K562 (cell line): ENCODE data around the gene DIP2C. TPM values are rescaled to one million over a fixed set of nuclear protein-coding genes. Genes with fewer than 3 reads are reported as not detected.

Experiments used
- ATAC-seq: fragments of 200-7000 bp; cut with Tn5 transposase; 3 replicates; pipeline ENCODE4 v1.9.1; 2020; ENCODE audit warnings: moderate library complexity
- BruUV-seq: library from RNA; stranded (reverse); fragments of 400-500 nt; replicated peaks from 2 replicates; lab custom pipeline; 2021; lab: Mats Ljungman, UMichigan
- CTCF ChIA-PET: fragments of 300-600 bp; formaldehyde crosslinking; extraction: SDS; loops from one replicate; lab custom pipeline; 2021; ENCODE audit warnings: low intra/inter-chr PET ratio; lab: Yijun Ruan, JAX
- POLR2A ChIA-PET: fragments of 300-600, 350-650 bp; sonication (Branson Sonifier 250); formaldehyde crosslinking; extraction: SDS; loops from one replicate; lab custom pipeline; 2021; ENCODE audit warnings: antibody characterized with exemption, inconsistent platforms; lab: Yijun Ruan, JAX
- DNase-seq, 4 experiments: peaks; one replicate each; pipeline versions ENCODE4 v3.0.0 to v3.0.0-alpha.2; 2011 to 2018; ENCODE audit warnings: low spot score in 3 of 4, mixed read lengths in 3 of 4; ENCODE audit errors: extremely low read depth in 1 of 4
- FAIRE-seq: peaks from 2 replicates; lab custom pipeline; 2011; peaks lifted over from hg19 to GRCh38; lab: Jason Lieb, UNC
- H2AFZ ChIP-seq: 2 replicates; pipeline ENCODE4 v1.6.0; 2011; ENCODE audit warnings: low read depth, low read length, control low read depth, inconsistent platforms
- H3K27ac ChIP-seq: fragments of 200-600 bp; 3 replicates; pipeline ENCODE4 v1.8.0; 2011; ENCODE audit warnings: low read depth, mild to moderate bottlenecking, control low read depth, inconsistent platforms, low read length, moderate library complexity, mixed read lengths; ENCODE audit errors: extremely low read depth
- H3K27me3 ChIP-seq, 2 experiments: fragments of 300-600 bp in 1 of 2; 2 replicates in 1 of 2; 3 replicates in 1 of 2; pipeline versions ENCODE4 v1.6.0 to v1.8.0; 2011; ENCODE audit warnings: inconsistent platforms in 2 of 2, low read length in 2 of 2, mild to moderate bottlenecking in 1 of 2, mixed read lengths in 1 of 2, moderate library complexity in 1 of 2; ENCODE audit not compliant: control insufficient read depth in 2 of 2, insufficient read depth in 2 of 2
- H3K36me3 ChIP-seq: fragments of 300-600 bp; 3 replicates; pipeline ENCODE4 v1.8.0; 2011; ENCODE audit warnings: mild to moderate bottlenecking, low read length, inconsistent platforms; ENCODE audit not compliant: control insufficient read depth, insufficient read depth
- H3K4me1 ChIP-seq, 2 experiments: fragments of 200-600 bp in 1 of 2; replicated peaks in 1 of 2; 2 replicates in 1 of 2; 3 replicates in 1 of 2; pipeline versions ENCODE4 v1.5.1 to v1.8.0; 2011; ENCODE audit warnings: inconsistent platforms in 2 of 2, low read length in 2 of 2, mild to moderate bottlenecking in 1 of 2, mixed read lengths in 1 of 2, moderate library complexity in 1 of 2; ENCODE audit not compliant: control insufficient read depth in 2 of 2, insufficient read depth in 2 of 2
- H3K4me2 ChIP-seq: 2 replicates; pipeline ENCODE4 v1.6.1; 2011; ENCODE audit warnings: low read length, control low read depth, inconsistent platforms, mixed read lengths; ENCODE audit not compliant: insufficient read depth
- H3K4me3 ChIP-seq: fragments of 200-600 bp; sonication (generic), shearing (Covaris generic); 2 replicates; pipeline ENCODE4 v1.5.1; 2016; ENCODE audit warnings: control low read depth, inconsistent platforms
- H3K79me2 ChIP-seq: fragments of 200-600 bp; 3 replicates; pipeline ENCODE4 v1.8.0; 2011; ENCODE audit warnings: low read length, inconsistent platforms; ENCODE audit not compliant: control insufficient read depth, insufficient read depth
- H3K9ac ChIP-seq, 2 experiments: 2 replicates each; pipeline versions ENCODE4 v1.6.0 to v1.6.1; 2011; ENCODE audit warnings: low read depth in 2 of 2, low read length in 2 of 2, control low read depth in 1 of 2, inconsistent platforms in 1 of 2, mild to moderate bottlenecking in 1 of 2, mixed read lengths in 1 of 2; ENCODE audit not compliant: insufficient read depth in 1 of 2
- H3K9me1 ChIP-seq: one replicate; pipeline ENCODE4 v1.6.0; 2011; ENCODE audit warnings: inconsistent platforms, mild to moderate bottlenecking, low read length, moderate library complexity; ENCODE audit not compliant: control insufficient read depth, insufficient read depth
- H3K9me3 ChIP-seq: replicated peaks from 2 replicates; pipeline ENCODE4 v1.5.1; 2011; ENCODE audit warnings: low read depth, low read length, inconsistent platforms; ENCODE audit not compliant: control insufficient read depth, insufficient read depth
- H4K20me1 ChIP-seq: replicated peaks from 2 replicates; pipeline ENCODE4 v1.6.1; 2011; ENCODE audit warnings: low read length, inconsistent platforms, mixed read lengths; ENCODE audit not compliant: control insufficient read depth, insufficient read depth
- CBX1 ChIP-seq: sonication (generic); IDR thresholded peaks from 2 replicates; pipeline ENCODE4 v1.6.1; 2016; ENCODE audit warnings: antibody characterized with exemption, low read depth, mild to moderate bottlenecking
- HDAC8 ChIP-seq: fragments of 450-650 bp; IDR thresholded peaks from 2 replicates; pipeline ENCODE4 v1.6.1; 2016; ENCODE audit warnings: mild to moderate bottlenecking, missing genetic modification characterization, moderate library complexity, missing compliant biosample characterization
- KLF1 ChIP-seq: fragments of 450-650 bp; IDR thresholded peaks from 2 replicates; pipeline ENCODE4 v1.6.1; 2016; ENCODE audit warnings: missing genetic modification characterization, missing compliant biosample characterization
- MYC ChIP-seq, 2 experiments: fragments of 250-450 bp in 1 of 2; sonication (Bioruptor Pico) in 1 of 2; IDR thresholded peaks; 2 replicates each; pipeline versions ENCODE4 v1.5.1 to v1.6.1; 2012 to 2021; ENCODE audit warnings: low read depth in 2 of 2, borderline replicate concordance in 1 of 2, improper control_type of control experiment in 1 of 2, low read length in 1 of 2, mild to moderate bottlenecking in 1 of 2, moderate library complexity in 1 of 2
- NCOA6 ChIP-seq: fragments of 450-650 bp; IDR thresholded peaks from 2 replicates; pipeline ENCODE4 v1.6.1; 2017; ENCODE audit warnings: mild to moderate bottlenecking
- YBX1 ChIP-seq: fragments of 450-650 bp; IDR thresholded peaks from 2 replicates; pipeline ENCODE4 v1.7.1; 2016; ENCODE audit warnings: mild to moderate bottlenecking
- ZBED1 ChIP-seq: IDR thresholded peaks from 2 replicates; pipeline ENCODE4 v1.6.1; 2014
- whole genome bisulfite sequencing: fragments of 100-300 bp; shearing (Covaris generic); methylation state at CpG from one replicate; pipeline ENCODE4 v1.1.6; 2016; ENCODE audit warnings: low coverage, mixed read lengths; ENCODE audit not compliant: insufficient coverage; ENCODE audit errors: missing lambda C conversion rate; 5-methylcytosine and 5-hydroxymethylcytosine counted together
- in situ Hi-C: fragments of 300-500 bp; cut with MboI; formaldehyde crosslinking; loops from 4 replicates; pipeline ENCODE4 v1.15.0; 2018; ENCODE audit warnings: inconsistent platforms, mixed read lengths
- intact Hi-C: fragments of 100-400 bp; cut with micrococcal nuclease; formaldehyde crosslinking; loops from 2 replicates; pipeline ENCODE4 v1.14.2; 2022
- polyA plus RNA-seq, 8 experiments: library from polyadenylated mRNA; depleted of rRNA in 4 of 8; stranded (reverse) in 5 of 8; unstranded in 3 of 8; fragments of >200 nt; fragmentation: Nextera tagmentation in 2 of 8; fragmentation: Illumina TruSeq in 1 of 8; extraction: Ambion mirVana in 2 of 8; extraction: Trizol in 1 of 8; gene quantifications; 2 replicates each; pipeline versions ENCODE4 v1.2.1 to v1.2.3, GENCODE V29; 2011 to 2014; ENCODE audit warnings: inconsistent platforms in 1 of 8, missing spikeins in 1 of 8
- total RNA-seq, 7 experiments: library from RNA; depleted of rRNA in 6 of 7; stranded (reverse); fragments of >200 nt in 6 of 7; fragmentation: Illumina TruSeq in 2 of 7; extraction: Trizol in 2 of 7; gene quantifications; 2 replicates each; pipeline versions ENCODE4 v1.2.1 to v1.2.3, GENCODE V29; 2011 to 2021; ENCODE audit warnings: low replicate concordance in 1 of 7
- TF ChIP-seq, protein P1 (sequence below): sonication (generic); formaldehyde crosslinking; IDR thresholded peaks from 2 replicates; pipeline ENCODE4 v1.4.0; 2020; ENCODE audit warnings: mild to moderate bottlenecking, missing genetic modification reagents

Gene DIP2C
- total and polyA plus RNA-seq, 9 of the 15 experiments (the other 6 are each of a cell fraction or from before 2014, with no cell fraction given) = 0.01 TPM; not detected in 8

- no peaks in the 10 kb centered on the region for H3K9me3 ChIP-seq
- H3K9ac ChIP-seq = no peak overlapping the region
- H3K4me3 ChIP-seq = no peak overlapping the region
- no peak overlapping the region for H3K4me2 ChIP-seq
- no peaks in the 10 kb centered on the region for H3K36me3 ChIP-seq
- peaks cover 47 to 87% of the 10 kb centered on the region in 2 experiments for H3K27me3 ChIP-seq
- no TSS peak for BruUV-seq
- no peak for DNase-seq
- ATAC-seq = no peak
- no peaks in the 10 kb centered on the region for H3K9me1 ChIP-seq
- peak; percentile 26 for FAIRE-seq
- no peak overlapping the region for H2AFZ ChIP-seq
- intact Hi-C loops (no loop called here), in situ Hi-C loops (no loop called here)
- TF ChIP-seq CBX1 (no peak), MYC (IDR thresholded peaks at IDR 0.05; ENCODE audit: low read depth, low read length) (no peak), MYC (CRISPR knock-in tag; IDR thresholded peaks at IDR 0.05; ENCODE audit: borderline replicate concordance, low read depth) (no peak), ZBED1 (no peak), NCOA6 (no peak), KLF1 (no peak), HDAC8 (tag) (no peak), YBX1 (no peak)
- TF ChIP-seq, protein P1, sequence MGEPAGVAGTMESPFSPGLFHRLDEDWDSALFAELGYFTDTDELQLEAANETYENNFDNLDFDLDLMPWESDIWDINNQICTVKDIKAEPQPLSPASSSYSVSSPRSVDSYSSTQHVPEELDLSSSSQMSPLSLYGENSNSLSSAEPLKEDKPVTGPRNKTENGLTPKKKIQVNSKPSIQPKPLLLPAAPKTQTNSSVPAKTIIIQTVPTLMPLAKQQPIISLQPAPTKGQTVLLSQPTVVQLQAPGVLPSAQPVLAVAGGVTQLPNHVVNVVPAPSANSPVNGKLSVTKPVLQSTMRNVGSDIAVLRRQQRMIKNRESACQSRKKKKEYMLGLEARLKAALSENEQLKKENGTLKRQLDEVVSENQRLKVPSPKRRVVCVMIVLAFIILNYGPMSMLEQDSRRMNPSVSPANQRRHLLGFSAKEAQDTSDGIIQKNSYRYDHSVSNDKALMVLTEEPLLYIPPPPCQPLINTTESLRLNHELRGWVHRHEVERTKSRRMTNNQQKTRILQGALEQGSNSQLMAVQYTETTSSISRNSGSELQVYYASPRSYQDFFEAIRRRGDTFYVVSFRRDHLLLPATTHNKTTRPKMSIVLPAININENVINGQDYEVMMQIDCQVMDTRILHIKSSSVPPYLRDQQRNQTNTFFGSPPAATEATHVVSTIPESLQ (CRISPR knock-in tag) = no peak
- H3K79me2 ChIP-seq = no peaks in the 10 kb centered on the region
- peaks cover 0 to 3% of the 10 kb centered on the region in 2 experiments; a peak in 1 of 5 replicates for H3K4me1 ChIP-seq
- H4K20me1 ChIP-seq = 0 out of 2 replicates have a peak, but pooled peaks cover 3% of the 10 kb centered on the region
- 2% methylated on average over 21 of the region's 21 CpGs for WGBS
- no peak overlapping the region for H3K27ac ChIP-seq
- CTCF ChIA-PET = no interaction called here
- POLR2A ChIA-PET = no interaction called here
Measured at GRCh38 chr10:352476-353235, 336.8 kb downstream of the DIP2C start.
